ENCODE results near the gene JOSD1. TPM values are rescaled to one million over a fixed set of nuclear protein-coding genes. Genes with fewer than 3 reads are reported as not detected.

JOSD1 gene
- total RNA-seq (2022): 58.5 and 70.0 TPM in 2 replicates
- Bru-seq, nascent RNA: percentile 92 among the genes with signal in this experiment
- percentile 93 among the genes with signal in this experiment for BruChase-seq, experiment 1, labeled RNA remaining after a 6-hour chase
- percentile 96 among the genes with signal in this experiment for BruChase-seq, experiment 2, labeled RNA remaining after a 2-hour chase
- long read RNA-seq, partial matches to known transcripts: 1 of 28 reads
- long read RNA-seq, other reads (novel, unspliced or antisense): 23 of 28 reads

DNA sequence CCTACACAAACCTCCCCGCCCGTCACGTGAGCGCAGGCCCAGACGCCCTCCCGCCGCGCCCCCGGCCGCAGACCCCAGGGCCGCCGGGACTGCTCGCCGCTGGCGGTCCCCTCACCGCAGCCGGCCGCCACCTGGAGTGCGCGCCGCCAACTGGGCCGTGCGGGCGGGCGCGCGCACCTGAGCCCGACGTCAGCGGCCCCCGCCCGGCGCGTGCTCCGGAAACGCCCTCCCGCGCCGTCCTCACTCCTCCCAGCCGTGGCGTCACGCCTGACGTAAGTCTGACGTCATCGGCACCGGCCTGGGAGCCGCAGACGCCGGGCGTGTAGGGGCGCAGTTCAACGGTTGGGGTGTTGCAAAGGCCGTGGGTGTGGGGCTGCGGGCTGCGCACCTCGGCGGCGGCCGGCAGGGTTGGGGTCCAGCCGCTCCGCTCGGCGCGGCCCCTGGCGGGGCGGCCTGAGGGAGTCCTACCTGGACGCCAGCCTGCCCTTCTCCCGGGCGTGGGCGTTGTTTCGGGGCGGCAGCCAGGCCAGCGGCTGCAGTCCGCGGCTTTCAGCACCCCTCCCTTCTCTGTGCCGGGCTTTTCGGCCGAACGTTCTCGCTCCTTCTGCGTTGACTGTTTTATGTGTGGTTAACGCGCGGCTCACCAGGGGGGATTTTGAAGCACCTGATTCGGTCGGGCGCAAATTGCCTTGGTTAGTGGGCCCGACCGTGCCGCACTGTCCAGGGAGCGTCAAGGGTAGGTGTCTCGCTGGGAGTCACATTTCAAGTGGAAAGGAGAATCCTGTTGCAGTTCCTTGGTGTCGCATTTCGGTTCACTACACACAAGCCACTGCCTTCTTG, at the start of gene JOSD1:
JOSD1 (minus strand) TSS at position 155 of the 840 bp plus-strand sequence. CDS start 956 bp downstream, outside the sequence.
- intact Hi-C loops (cut with micrococcal nuclease; ENCODE audit: unreplicated experiment): no loop called here
- Mint-ChIP-seq H3K9me3 (ENCODE audit: low read depth, unreplicated experiment) (no peaks in the 10 kb centered on the region), H3K4me1 (ENCODE audit: low read depth, unreplicated experiment) (peaks cover 29% of the 10 kb centered on the region), H3K36me3 (ENCODE audit: insufficient read depth, unreplicated experiment) (peaks cover 72% of the 10 kb centered on the region), H3K4me3 (ENCODE audit: low read depth, unreplicated experiment) (peak within 1 kb of the TSS; percentile 76), H3K27ac (ENCODE audit: unreplicated experiment) (peak within 1 kb of the TSS; percentile 98), H3K27me3 (ENCODE audit: unreplicated experiment) (no peaks in the 10 kb centered on the region)
- no peak for TF ChIP-seq CTCF (IDR thresholded peaks at IDR 0.05; ENCODE audit: unreplicated experiment)
- peak; percentile 97 for DNase-seq
- CTCF ChIA-PET: no interaction called here
- BruUV-seq (replicated peaks): TSS peak; percentile 88

- H3K4me1 Mint-ChIP-seq (ENCODE audit: low read depth, unreplicated experiment): peaks cover 18% of the 10 kb centered on the region
- no TSS peak for BruUV-seq (replicated peaks)
- peak overlapping the region; percentile 37 for H3K27ac Mint-ChIP-seq (ENCODE audit: unreplicated experiment)
- CTCF ChIA-PET: no interaction called here
- intact Hi-C loops (cut with micrococcal nuclease; ENCODE audit: unreplicated experiment): loop anchor here (5.0 kb wide), 1 partner anchor 43 kb away; the partner anchor contains the start of gene GTPBP1
- DNase-seq: no peak
- H3K4me3 Mint-ChIP-seq (ENCODE audit: low read depth, unreplicated experiment): no peak overlapping the region
- H3K9me3 Mint-ChIP-seq (ENCODE audit: low read depth, unreplicated experiment): no peaks in the 10 kb centered on the region
- no peaks in the 10 kb centered on the region for H3K27me3 Mint-ChIP-seq (ENCODE audit: unreplicated experiment)
- TF ChIP-seq CTCF (IDR thresholded peaks at IDR 0.05; ENCODE audit: unreplicated experiment): no peak
- peaks cover 76% of the 10 kb centered on the region for H3K36me3 Mint-ChIP-seq (ENCODE audit: insufficient read depth, unreplicated experiment)
Observed at GRCh38 chr22:38750104-38750503, 49.4 kb upstream of the JOSD1 start.

DNA sequence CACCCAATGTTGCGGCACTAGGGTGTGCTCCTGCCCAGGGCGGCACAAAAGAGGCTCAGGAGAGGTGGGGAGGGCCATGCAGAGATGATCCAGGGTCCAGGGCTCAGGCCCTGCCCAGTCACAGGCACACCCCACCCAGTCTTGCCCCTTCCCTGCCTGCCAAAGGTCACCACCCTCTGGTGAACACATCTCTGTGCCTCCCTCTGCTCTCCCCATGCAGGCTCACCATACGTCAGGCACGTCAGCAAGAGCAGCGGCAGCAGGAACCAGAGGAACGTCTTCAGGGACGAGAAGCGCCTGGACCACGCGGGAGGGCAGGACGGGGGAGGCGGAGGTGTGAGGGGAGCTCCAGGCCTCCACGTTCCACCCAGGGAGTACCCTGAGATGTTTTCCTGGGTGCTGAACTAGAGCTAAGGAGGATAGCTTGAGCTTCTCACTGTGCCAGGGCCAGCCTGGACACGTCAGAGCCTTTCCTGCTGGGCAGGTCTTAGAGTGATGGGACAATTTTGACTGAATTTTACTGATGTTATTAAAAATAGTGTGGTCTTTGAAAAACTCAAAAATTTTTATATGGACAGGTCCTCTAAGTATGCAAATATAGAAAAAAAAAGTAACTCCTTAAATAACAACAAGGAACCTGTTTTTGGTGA, 47.9 kb upstream of the JOSD1 start:
- Mint-ChIP-seq H3K36me3 (ENCODE audit: insufficient read depth, unreplicated experiment) (peaks cover 70% of the 10 kb centered on the region), H3K4me3 (ENCODE audit: low read depth, unreplicated experiment) (no peak overlapping the region), H3K4me1 (ENCODE audit: low read depth, unreplicated experiment) (peaks cover 3% of the 10 kb centered on the region), H3K27me3 (ENCODE audit: unreplicated experiment) (no peaks in the 10 kb centered on the region), H3K9me3 (ENCODE audit: low read depth, unreplicated experiment) (no peaks in the 10 kb centered on the region), H3K27ac (ENCODE audit: unreplicated experiment) (no peak overlapping the region)
- no peak for TF ChIP-seq CTCF (IDR thresholded peaks at IDR 0.05; ENCODE audit: unreplicated experiment)
- intact Hi-C loops (cut with micrococcal nuclease; ENCODE audit: unreplicated experiment): no loop called here
- CTCF ChIA-PET: no interaction called here
- DNase-seq: no peak
- BruUV-seq (replicated peaks): no TSS peak

DNA sequence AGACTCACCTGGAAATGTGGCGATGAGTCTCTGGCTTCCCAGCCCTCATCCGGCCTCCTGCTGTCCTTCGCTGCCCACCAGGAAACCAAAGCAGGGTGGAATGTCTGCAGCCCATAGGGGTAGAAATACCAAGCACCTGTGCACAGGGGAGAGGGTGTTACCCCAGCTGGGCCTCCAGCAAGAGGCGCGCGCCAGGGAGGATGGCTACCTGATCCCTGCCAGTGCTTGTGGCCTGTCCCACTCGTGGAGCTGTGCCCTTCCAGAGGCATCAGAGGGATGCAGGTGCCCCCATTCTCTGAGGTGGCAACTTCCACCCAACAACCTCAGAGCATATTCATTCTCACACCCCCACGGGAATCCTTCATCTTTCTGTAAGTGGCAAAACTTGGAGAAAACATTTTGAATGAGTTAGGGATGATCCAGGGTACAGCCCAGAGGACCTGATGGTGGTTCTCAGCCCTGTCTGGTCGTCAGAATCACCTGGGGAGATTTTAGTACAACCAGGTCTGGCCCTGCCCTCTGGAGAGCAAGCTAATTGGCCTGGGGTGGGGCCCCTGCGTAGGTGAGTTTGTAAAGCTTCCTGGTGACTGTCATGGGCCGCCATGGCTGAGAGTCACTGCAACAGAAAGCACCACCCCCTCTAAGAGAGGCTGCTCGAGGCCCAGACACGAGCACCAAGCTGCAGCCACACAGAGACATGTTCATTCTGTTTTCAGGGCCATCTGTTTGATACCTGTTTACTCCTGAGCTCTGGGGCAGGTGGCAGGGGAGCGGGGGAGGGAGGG, 45.1 kb upstream of the JOSD1 start:
- no TSS peak for BruUV-seq (replicated peaks)
- intact Hi-C loops (cut with micrococcal nuclease; ENCODE audit: unreplicated experiment): no loop called here

More for the DNA sequence above, 45.1 kb upstream of the JOSD1 start:
- Mint-ChIP-seq H3K4me3 (ENCODE audit: low read depth, unreplicated experiment) (no peak overlapping the region), H3K9me3 (ENCODE audit: low read depth, unreplicated experiment) (no peaks in the 10 kb centered on the region), H3K27me3 (ENCODE audit: unreplicated experiment) (no peaks in the 10 kb centered on the region), H3K4me1 (ENCODE audit: low read depth, unreplicated experiment) (no peaks in the 10 kb centered on the region), H3K36me3 (ENCODE audit: insufficient read depth, unreplicated experiment) (peaks cover 82% of the 10 kb centered on the region), H3K27ac (ENCODE audit: unreplicated experiment) (no peak overlapping the region)
- DNase-seq: no peak
- CTCF ChIA-PET: no interaction called here
- TF ChIP-seq CTCF (IDR thresholded peaks at IDR 0.05; ENCODE audit: unreplicated experiment): no peak

Data from Calu3 (cell line).